Activated CD4-positive, alpha-beta T cell treated with anti-CD3 and anti-CD28 coated beads, Interleukin-2, amount 50 U/mL, for 4 hours (primary cell): ENCODE measurements around the gene PRG3.
A peak's percentile ranks its signal among the peaks of the same experiment; 100 is the strongest.

Experiments used
- DNase-seq, 2 experiments: peaks; one replicate each; pipeline ENCODE4 v3.0.0-alpha.2; 2020

Gene PRG3, protein sequence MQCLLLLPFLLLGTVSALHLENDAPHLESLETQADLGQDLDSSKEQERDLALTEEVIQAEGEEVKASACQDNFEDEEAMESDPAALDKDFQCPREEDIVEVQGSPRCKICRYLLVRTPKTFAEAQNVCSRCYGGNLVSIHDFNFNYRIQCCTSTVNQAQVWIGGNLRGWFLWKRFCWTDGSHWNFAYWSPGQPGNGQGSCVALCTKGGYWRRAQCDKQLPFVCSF

DNA sequence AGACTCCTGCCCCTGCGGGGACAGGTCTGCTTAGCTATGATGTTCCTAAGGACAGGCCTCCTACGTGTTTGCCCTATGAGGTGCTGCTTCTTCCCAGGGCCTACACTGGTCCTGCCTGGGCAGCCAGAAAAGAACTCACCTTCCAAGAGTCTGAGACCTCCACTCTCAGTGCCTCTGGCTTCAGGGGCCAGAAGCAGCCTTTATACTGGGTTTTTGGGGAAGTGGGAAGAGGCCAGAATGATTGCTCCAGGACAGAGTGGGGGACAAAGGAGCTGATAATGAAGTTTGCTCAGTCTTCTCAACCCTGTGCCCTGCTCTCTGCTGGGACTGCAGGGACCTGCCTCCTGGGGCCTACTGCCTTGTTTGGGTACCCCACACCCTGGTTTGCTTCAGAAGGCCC, at the start of gene PRG3:
TSS of gene PRG3 (minus strand) at position 176 of the 400 bp plus-strand sequence. CDS start 442 bp downstream, outside the sequence.
- DNase-seq: no peak

DNA sequence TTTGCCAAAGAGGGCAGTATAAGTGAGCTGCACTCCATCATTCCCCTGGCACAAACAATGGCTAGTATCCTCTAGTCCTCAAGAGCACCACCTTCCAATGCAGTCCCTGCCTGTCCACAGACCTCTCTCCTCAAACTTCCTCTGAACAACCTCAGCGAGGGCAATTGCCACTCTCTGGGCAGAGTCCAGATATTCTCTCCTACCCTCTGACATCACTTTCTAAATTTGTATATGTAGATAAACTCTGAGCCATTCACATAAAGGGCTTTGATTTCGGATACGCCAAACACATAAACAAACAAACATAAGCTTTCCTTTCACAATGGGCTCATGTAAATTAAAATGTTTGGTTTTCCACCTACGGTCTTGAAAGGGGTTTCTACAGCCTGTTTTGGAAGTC, 49.0 kb upstream of the PRG3 start:
- DNase-seq: no peak

DNA sequence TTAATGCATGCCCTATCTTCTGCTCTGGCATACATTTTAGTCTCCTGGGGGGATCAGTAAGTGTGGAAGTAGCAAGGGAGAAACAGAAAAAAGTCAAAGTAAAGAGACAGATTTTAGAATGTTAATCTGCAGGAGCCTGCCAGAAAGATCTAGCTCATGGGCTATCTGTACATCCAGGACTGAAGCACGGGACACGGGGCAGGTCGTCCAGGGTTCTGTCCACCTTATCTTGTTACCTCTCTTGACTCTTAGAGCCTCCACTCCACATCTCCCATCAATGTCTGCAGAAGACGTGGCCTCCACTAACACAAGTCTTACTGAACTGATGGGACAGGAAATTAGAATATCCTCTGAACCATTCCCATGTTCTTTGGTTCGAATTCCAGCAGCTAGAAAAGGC, 47.7 kb upstream of the PRG3 start:
- no peak for DNase-seq

DNA sequence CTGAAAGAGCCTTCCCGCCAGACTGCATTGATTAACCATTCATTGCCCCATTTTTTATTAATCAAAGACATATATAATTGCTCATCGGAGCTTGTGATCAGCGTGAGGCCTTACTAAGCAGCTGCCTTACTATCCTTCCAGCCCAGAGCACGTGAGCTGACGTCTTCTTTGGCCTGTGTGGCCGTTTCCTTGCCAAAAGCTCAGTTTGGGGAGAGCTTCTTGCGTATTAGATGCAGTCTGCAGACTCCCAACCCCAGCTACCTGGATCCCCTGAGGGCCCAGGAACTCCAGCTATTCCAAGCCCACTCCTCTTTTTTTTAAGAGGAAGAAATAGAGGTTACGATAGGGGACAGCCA, 46.8 kb upstream of the PRG3 start:
- no peak for DNase-seq

DNA sequence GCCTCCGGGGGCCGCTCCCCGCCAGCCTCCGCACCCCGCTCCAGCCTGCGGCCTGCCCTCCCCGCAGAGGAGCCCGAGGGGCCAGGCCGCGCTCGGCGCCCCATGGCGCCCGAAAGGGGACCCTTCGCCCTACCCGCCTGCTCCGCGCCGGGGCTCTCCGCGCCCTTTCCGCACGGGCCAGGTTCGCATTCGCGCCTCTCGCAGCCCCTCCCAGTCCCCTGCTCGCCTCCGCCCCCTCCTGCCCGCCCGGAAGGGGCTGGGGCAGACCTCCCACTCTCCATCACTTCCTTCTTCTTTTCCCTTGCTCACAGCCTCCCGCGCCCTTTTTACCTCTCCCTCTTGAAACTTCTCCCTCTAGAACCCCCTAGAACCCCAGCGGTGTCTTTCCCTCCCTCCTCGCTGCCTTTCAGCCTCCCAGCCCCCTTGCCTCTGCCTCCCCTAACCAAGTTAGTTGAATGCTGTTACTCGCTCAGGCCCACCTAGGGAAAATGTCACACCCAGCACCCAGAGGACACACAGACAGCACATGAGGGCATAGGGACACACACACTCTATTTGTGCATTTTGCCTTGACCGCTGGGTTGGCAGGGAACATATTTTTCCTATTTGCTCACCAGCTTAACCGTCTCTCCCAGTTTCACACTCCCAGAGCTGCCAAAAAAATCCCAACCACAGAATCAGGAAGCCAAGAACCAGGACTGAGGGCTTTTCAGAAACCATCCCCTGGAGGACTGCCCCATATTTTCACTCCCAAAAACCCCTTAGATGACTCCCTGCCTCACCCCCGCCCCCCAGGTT, 46.2 kb upstream of the PRG3 start, which contains the start of gene SLC43A3:
TSS of gene SLC43A3 (minus strand) at position 193 of the 798 bp plus-strand sequence. CDS start 949 bp downstream, outside the sequence.
- DNase-seq: peak; percentile 64 to 71

DNA sequence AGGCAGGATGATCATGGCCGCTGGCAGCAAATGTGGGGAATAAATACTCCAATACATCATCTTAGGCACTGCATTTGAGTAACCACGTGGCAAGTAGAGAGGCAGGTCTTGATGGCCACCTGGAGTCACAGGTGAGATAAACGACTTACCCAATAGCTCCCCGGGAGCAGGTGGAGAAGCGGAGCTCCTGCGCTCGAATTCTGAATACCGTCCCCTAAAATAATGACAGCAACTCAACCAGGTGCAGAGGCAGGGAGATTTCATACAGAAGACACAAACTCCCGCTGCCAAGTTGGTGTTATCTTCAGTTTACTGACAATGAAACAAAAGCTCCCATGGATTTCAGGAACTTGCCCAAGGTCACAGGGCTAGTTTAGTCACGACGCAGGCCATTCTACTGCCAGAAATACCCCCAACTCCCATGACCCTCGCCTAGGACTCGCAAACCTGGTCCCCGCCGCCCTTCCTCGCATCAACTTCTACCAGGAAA, 45.5 kb upstream of the PRG3 start:
- no peak for DNase-seq

DNA sequence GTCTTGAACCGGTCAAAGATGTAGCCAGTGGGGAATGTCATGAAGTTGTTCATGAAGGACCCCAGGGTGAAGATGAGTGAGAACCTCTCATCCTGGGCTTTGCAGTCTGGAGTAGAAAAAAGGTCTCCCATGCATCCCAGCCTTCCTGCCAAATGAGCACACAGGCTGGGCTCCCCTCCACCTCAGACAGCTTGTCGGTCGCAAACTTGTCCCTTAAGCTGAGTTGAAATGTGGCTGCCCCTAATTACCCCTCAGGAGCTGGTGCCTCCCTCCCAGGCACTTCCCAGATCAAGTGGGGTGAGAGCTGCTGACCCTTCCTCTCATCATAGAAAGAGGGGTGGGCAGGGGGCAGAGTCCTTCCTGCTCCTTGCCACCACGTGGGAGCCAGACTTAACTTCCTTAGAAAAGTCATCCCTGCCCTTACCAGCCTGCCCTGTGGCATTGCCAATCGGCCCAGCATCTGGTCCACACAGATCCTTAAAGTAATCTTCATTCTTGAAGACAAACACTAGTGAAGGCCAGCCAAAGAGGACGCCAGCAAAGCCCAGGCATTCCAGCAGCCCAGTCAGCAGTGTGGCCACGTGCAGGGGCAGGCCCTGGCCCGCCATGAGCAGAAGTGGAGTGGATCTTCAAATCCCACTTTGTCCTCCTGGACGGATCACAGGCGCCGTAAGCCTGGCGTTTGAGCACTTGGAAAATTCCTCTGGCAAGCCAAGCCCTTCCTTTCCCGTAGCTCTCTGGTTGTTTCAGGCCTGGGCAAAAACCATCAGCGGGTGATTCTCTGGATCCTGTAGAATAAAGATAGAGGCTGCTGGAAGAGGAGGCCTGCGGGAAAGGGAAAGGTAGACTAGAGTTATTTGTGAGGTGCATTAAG, 44.9 kb upstream of the PRG3 start:
- DNase-seq: no peak

DNA sequence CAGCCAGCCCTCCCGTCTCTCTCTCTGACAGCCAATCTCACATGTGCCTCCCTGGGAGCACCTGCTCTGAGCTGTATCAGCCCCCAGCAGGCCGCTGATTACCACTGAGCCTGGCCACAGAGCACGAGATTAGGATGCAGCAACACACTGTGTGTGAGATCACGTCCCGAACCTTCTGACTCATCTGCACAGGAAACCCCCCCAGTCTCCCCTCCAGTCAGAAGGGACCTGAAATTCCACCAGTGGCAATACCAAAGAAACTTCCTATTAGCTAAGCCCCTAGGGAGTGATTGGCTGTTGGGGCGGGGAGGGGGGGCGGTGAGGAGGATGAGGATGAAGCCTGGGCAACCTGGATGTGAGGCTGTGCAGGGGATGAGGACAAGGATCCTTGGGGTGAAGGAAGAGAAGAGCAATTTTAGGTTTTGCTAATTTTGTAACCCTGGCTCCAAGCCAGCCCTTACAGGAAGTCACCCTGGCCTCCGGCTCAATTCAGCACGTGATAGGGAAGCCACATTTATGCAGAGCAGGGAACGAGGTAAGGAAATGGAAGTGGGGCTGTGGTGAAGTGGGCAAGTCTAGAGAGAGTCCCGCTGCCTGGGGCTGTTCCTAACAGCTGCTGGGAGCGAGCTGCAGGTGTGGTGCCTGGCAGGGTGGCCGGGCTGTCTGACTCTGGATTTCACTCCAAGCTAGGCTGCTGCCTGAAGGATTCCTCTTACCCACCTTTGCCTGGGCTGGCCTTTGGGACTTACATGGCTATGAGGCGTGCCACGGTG, 44.0 kb upstream of the PRG3 start:
- DNase-seq: peak; percentile 80 to 87

DNA sequence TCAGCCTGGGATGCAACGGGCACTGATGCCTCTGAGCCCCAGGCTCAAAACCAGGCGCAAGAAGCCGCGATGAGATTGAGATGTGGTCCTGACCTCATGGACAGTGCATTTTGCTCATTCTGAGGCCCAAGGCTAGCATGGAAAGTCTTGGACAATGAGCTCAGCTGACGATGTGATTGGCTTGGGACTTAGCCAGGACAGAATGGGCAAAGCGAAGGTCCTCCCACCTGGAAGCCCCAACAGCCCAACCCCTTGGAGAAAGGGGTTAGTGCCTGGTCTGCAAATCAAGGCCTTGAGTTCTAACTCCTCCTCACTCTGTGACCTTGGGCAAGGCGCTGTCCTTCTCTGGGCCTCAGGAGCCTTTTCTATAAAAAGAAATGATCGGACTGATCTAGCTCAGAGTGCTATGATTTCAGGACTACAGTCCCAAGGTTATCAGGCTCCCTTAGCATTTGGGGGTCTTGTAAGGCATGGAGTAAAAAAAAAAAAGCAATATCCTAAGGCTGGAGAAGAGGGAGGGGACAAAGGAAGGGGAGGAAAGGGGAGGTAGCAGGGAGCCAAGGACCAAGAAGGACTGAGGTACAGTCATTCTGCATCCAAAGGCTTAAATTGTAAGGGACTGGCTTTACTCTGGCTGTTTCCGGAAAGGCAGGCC, 43.3 kb upstream of the PRG3 start:
- DNase-seq: no peak

DNA sequence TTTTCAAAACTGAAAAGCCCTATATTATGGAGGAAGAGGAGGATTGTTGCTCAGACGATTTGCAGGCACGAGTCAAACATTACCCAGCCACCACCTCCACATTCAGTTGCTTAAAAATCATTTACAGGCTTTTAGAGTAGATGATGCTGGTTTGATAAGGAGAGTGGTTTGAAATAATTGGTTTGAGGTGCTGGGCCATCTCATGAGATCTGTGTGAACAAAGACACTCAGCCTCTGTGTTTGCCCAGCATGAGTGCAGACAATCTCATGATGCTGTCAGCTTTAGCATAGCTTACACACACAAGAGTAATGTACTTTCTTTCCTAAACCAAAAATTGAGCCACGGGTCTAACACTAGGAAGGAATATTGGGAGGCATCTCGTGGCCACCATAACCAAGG, 41.7 kb upstream of the PRG3 start:
- no peak for DNase-seq

DNA sequence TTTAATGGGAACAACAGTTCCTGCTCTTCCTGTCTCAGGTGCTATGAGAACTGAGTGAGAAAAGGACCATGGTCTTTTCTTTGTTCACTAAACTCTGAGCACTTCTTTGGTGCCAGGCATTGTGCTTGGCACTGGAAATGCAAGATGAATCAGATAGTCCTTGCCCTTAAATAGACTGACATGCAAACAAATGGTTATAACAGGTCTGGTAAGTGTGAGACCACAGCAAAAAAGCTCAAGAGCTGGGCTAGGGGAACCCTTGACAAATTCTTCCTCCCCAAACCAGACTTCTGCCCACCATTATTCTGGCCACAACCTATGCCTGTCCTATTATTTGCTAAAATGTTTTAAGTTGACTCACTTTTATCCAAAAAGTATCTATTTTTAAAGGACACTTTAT, 40.9 kb upstream of the PRG3 start:
- DNase-seq: no peak

DNA sequence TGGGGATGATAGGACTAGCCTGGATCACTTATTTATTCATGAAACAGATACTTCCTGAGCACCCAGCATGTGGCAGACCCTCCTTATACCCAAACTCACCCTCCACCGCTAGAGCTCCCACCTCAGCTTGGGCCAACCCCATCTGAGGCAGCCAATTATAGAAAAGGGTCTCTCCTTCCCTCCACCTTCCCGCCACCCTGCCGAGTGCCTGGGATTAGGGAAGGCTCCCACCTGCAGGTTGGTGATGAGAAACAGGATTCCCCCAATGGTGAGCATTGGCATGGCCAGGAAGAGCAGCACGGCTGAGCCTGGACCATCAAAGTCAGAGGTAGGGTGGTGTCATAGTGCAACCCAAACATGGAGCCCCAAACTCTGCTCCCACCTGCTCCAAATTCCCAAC, 40.1 kb upstream of the PRG3 start:
- DNase-seq: no peak

DNA sequence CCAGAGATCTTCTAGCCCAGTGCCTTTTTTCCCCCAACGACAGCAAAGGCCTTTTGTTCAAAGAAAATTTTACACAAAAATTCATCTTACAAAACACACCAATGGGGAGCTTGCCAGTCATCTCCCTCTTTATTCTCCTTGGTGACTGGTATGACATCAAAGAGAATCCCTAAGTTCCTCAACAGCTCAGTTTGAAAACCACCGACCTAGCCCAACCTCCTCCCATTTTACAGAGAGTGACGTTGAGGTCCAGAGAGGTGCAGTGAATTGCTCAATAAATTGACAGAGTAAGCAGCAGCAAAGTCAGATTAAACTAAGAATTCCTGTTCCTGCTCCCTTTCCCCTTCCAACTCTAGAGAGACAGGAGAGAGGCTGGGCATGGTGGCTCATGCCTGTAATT, 38.2 kb upstream of the PRG3 start:
- DNase-seq: no peak

DNA sequence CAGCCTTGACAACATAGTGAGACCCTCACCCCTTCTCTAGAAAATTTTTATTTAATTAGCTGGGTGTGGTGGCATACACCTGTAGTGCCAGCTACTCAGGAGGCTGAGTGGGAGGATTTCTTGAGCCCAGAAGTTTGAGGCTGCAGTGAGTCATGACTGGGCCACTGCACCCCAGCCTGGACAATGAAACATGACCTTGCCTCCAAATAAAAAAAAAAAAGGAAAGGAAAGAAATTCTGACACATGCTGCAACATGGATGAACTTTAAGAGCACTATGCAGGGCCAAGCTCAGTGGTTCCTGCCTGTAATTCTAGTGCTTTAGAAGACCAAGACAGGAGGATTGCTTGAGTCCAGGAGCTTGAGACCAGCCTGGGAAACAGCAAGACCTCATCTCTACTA, 37.2 kb upstream of the PRG3 start:
- no peak for DNase-seq

DNA sequence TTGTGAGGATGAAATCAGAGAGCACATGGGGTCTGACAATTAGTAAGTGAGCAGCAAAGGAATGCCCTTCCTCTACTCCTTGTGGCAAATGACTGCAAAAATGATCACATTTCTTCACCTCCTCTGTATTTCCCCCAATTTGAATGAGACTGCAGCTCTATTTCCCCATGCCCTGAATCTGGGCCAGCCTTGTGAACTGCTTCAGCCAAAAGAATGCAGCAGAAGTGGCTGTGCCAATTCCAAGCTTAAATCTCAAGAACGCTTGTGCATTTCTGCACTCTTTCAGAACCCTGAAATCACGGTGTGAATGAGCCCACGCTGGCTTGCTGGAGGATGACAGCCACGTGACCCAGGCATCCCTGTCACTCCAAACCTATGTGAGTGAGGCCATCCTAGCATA, 36.1 kb upstream of the PRG3 start:
- DNase-seq: no peak

DNA sequence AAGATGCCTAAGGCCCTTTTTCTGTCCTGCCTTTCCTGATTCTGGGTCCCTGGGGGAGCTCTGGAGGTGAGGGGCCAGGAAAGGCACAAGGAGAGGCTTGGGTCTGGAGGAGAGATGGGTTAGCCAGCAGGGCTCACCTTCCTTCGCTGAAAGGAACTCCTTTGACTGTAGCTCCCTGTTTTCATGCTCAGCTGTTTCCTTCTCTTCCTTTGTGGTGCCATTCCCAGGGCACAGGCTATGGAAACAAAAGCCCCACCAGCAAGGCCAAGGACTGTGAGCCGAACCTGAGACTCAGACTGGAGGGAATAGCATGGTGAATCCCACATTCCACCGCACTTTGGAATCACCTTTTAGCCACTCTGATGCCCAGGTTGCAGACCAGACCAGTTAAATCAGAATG, 35.5 kb upstream of the PRG3 start:
- no peak for DNase-seq

DNA sequence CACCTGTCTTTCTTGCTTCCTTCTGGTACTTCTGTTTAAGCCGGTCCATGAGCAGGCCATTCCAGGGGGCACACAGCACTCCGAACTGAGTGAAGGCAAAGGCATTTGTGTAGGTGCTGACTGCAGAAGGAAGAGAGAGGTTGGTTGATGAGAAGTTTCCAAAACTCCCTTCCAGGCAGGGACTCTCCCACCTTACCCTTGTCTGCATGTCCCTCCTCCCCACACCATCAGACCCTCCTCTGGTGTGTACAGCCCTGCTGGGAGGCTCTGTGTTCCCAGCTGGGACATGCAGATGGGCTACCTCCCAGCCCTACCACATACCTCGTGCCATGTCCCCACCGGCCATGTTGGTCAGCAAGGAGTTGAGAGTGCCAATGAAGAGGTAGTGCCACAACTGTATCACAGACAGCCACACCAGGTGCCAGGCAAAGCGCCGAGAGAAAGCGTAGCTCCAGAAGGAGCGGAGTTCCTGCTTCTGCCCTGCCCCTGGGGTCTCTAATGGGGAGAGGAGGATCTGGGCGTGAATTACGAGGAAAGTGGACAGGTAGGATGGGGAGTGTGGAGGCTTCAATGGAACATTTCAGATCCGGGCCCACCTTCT, 33.8 kb upstream of the PRG3 start:
- DNase-seq: no peak

DNA sequence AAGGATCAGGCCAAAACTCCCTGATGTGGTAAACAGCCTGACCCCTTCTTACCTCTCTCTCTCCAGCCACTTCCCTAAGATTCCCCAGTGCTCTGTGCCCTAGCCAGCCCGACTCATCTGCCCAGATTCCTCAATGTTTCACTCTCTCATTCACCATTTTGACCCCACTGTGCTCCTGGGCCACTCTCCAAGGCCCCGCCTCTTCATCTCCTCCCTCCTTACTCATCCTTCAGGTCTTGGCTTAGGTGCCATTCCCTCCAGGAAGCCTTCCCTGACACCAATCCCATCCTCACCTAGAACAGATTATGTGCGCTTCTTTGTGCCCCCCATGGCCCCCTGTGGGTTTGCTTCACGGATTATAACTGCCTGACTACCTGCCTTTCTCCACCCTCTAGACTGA, 32.7 kb upstream of the PRG3 start:
- DNase-seq: no peak

DNA sequence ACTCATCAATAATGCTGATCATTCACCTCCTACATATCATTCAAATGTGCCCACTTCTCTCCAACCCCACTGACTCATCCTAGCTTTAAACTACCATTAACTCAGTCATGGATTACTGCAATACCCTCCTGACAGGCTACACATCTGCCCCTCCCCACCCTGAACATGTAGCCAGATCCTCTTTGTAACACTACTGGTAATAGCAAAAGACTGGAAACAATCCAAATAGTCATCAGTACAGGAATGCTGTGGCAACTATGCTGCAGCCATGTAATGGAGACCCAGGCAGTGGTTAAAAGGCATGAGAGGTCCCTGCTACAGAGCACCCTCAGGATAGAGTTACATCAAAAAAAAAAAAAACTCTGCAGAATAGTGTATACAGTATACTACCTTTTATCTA, 29.3 kb upstream of the PRG3 start:
- DNase-seq: no peak

DNA sequence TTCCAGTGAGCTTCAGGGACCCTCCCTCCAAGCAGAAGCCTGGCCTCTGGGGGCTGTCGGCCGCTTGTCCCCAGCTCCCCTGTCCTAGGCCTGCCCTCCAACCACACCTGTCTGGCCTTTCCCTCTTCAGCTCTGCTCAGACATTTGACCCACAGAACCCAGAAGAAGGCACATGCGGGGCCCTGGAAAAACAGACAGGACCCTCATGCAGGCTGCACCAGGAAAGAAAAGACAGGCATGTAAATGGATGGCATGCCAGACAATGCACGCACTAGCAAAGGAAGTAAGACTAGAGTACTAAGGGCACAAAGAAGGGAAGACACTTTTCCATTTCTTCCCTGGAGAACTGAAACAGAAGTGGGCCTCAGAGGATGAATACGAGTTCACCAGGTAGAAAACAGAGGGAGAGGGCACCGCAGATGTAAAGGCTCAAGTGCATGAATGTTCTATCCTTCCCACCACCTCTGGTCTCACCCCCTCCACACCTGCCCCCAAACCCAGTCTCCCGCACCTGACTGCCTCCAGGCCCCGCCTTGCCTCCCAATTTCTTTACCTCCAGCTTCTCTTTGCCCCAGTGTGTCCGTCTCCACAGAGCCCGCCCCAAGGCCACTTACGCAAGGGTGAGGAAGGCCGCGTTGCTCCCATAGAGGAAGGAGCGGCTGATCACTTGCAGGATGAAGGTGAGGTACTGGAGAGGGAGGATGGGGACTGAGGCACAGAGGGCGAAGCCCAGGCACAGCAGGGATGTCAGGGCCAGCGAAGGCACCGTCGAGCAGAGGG, 28.6 kb upstream of the PRG3 start:
- no peak for DNase-seq

DNA sequence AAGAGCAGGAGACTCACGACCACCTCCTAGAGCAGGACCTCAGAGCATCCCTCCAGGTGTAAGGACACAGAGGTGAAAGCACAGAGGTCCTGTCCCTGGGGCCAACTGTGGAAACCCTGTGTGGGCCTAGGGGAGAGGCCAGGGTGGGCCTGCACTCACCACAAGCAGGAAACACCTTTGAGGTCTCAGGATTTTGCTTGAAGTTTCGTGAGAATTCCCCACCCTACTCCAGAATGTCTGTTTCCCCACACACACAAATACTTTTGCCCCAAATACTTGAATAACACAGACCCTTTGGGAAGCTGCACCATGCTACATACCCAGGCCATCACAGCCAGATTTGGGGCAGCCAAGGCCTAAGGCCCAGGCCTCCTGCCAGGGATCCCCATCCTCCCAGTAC, 27.8 kb upstream of the PRG3 start:
- no peak for DNase-seq
